ENCODE data around the gene SYT1.

- TF ChIP-seq CTCF (IDR thresholded peaks at IDR 0.05 in 8 of 11, conservative IDR thresholded peaks at IDR 0.05 in 3 of 11), result no peak
- TF ChIP-seq POLR2AphosphoS5 (IDR thresholded peaks at IDR 0.05), result no peak
- no peak for TF ChIP-seq POLR2A (IDR thresholded peaks at IDR 0.05)
These were observed 586.8 kb downstream of the SYT1 start for GRCh38 chr12:79451365-79451764.
